CD4-positive, alpha-beta memory T cell (primary cell): ENCODE results near the gene RYR3. TPM values are rescaled to one million over a fixed set of nuclear protein-coding genes. Genes with fewer than 3 reads are reported as not detected.
A peak's percentile ranks its signal among the peaks of the same experiment; 100 is the strongest.

Experiments used
- CTCF ChIA-PET: fragments of 350-600 bp; sonication (Branson Sonifier 250); formaldehyde crosslinking; loops from one replicate; lab custom pipeline; 2021; ENCODE audit warnings: inconsistent platforms; ENCODE audit not compliant: partially characterized antibody; lab: Charles Lee
- POLR2A ChIA-PET: fragments of 350-600 bp; sonication (Branson Sonifier 250); formaldehyde crosslinking; loops from one replicate; lab custom pipeline; 2021; ENCODE audit not compliant: partially characterized antibody; lab: Charles Lee
- DNase-seq, 5 donors: peaks; one replicate each; pipeline versions ENCODE4 v3.0.0 to v3.0.0-alpha.2; 2020 to 2022; ENCODE audit warnings: mixed read lengths in 1 of 5
- H3K27ac ChIP-seq: one replicate; pipeline ENCODE4 v1.7.0; 2013; ENCODE audit warnings: low read depth, low read length
- H3K27me3 ChIP-seq: 2 replicates; pipeline ENCODE4 v1.7.0; 2013; ENCODE audit warnings: mild to moderate bottlenecking, low read length, moderate library complexity; ENCODE audit not compliant: insufficient read depth
- H3K36me3 ChIP-seq: 2 replicates; pipeline ENCODE4 v1.7.0; 2013; ENCODE audit warnings: mild to moderate bottlenecking, low read length, moderate library complexity; ENCODE audit not compliant: insufficient read depth
- H3K4me1 ChIP-seq: 2 replicates; pipeline ENCODE4 v1.7.0; 2013; ENCODE audit warnings: mild to moderate bottlenecking, low read length, moderate library complexity; ENCODE audit not compliant: insufficient read depth
- H3K4me3 ChIP-seq, 2 donors: one replicate each; pipeline ENCODE4 v1.7.0; 2013; ENCODE audit warnings: low read length in 2 of 2, mild to moderate bottlenecking in 1 of 2
- H3K9me3 ChIP-seq, 2 donors: one replicate each; pipeline ENCODE4 v1.7.0; 2013; ENCODE audit warnings: low read length in 2 of 2, control low read depth in 1 of 2; ENCODE audit not compliant: control insufficient read depth in 1 of 2
- H3K27ac Mint-ChIP-seq, 7 donors: one replicate each; pipeline ENCODE4 v1.8.0; 2020 to 2021; ENCODE audit warnings: mixed read lengths in 7 of 7, mild to moderate bottlenecking in 6 of 7, inconsistent platforms in 3 of 7, moderate library complexity in 3 of 7
- H3K27me3 Mint-ChIP-seq, 2 donors: one replicate each; pipeline ENCODE4 v1.8.0; 2020 to 2021; ENCODE audit warnings: mixed read lengths in 2 of 2
- H3K36me3 Mint-ChIP-seq, 2 donors: one replicate each; pipeline ENCODE4 v1.8.0; 2020 to 2021; ENCODE audit warnings: mixed read lengths in 2 of 2, inconsistent platforms in 1 of 2, mild to moderate bottlenecking in 1 of 2
- H3K4me1 Mint-ChIP-seq, 4 donors: one replicate each; pipeline ENCODE4 v1.8.0; 2020 to 2021; ENCODE audit warnings: mixed read lengths in 4 of 4, mild to moderate bottlenecking in 1 of 4
- H3K4me3 Mint-ChIP-seq, 8 donors: one replicate each; pipeline ENCODE4 v1.8.0; 2020 to 2021; ENCODE audit warnings: mixed read lengths in 8 of 8, mild to moderate bottlenecking in 7 of 8, moderate library complexity in 6 of 8, inconsistent platforms in 3 of 8
- H3K9me3 Mint-ChIP-seq, 8 donors: one replicate each; pipeline ENCODE4 v1.8.0; 2020 to 2021; ENCODE audit warnings: mixed read lengths in 8 of 8, mild to moderate bottlenecking in 5 of 8, inconsistent platforms in 3 of 8, moderate library complexity in 1 of 8
- intact Hi-C: fragments of 100-400 bp; cut with micrococcal nuclease; formaldehyde crosslinking; loops from one replicate; pipeline ENCODE4 v1.15.1; 2023
- polyA plus RNA-seq, 2 donors: library from polyadenylated mRNA; unstranded; fragments of 300-500 nt; fragmentation: Illumina TruSeq; gene quantifications; one replicate each; pipeline ENCODE4 v1.2.3, GENCODE V29; 2021
- total RNA-seq, 2 experiments: library from RNA; stranded (reverse); gene quantifications; one replicate each; pipeline ENCODE4 v1.2.3, GENCODE V29; 2021

Gene RYR3
- total and polyA plus RNA-seq, 4 experiments from 2014 or later: 0.11 TPM; not detected in 3

DNA sequence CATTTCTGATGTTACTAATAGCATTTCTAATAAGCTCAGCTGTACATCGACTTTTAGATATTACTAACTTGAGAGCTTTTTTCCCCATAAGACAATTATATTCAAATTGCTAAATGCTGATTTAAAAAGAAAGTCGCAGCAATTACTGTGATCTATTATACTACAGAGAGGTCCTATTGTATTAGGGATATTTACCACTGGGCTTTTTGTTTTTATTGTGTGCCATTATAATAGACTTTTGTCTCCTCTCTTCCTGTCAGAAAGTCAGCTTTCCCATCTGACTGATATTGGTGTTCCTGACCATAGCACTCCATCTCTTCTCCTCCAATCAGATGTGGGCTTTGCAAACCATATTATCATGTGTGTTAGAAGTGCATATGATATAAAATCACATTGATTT is 27.2 kb upstream of the RYR3 start:
- Mint-ChIP-seq H3K27me3 (peaks cover 2 to 3% of the 10 kb centered on the region in 2 donors), H3K9me3 (peaks cover 0 to 3% (median 0%) of the 10 kb centered on the region in 8 donors), H3K36me3 (no peaks in the 10 kb centered on the region), H3K27ac (no peak overlapping the region), H3K4me1 (peaks cover 0 to 4% (median 1%) of the 10 kb centered on the region in 4 donors), H3K4me3 (no peak overlapping the region)
- DNase-seq: no peak
- ChIA-PET CTCF (interaction anchor here (1.1 to 1.5 kb wide), 2 partner anchors 9 to 10 kb away, joined by 4 read pairs; no protein-coding TSS in a partner anchor), POLR2A (no interaction called here)
- intact Hi-C loops: no loop called here
- no peaks in the 10 kb centered on the region for H3K27me3 ChIP-seq
- no peaks in the 10 kb centered on the region for H3K4me1 ChIP-seq
- H3K36me3 ChIP-seq: no peaks in the 10 kb centered on the region
- no peak overlapping the region for H3K4me3 ChIP-seq
- H3K9me3 ChIP-seq: no peaks in the 10 kb centered on the region
- no peak overlapping the region for H3K27ac ChIP-seq

DNA sequence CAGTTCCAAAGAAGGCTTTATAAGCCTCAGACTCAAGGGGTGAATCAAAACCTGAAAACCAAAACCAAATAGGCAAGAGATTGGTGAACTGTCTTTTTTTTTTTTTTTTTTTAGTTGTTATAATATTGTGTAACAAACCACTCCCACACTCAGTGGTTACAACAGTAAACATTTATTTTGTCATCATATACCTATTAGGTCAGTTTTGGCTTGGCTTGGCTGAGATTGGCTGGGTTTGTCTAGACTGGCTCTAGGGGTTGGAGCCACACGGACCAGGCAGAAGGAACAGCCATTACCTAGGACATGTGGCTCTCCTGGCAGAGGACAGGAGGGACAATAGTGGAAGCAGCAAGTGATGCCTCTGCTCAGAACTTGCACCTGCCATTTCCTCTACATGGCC is 26.4 kb upstream of the RYR3 start:
- Mint-ChIP-seq H3K4me3 (no peak overlapping the region), H3K27ac (no peak overlapping the region), H3K9me3 (peaks cover 0 to 3% (median 0%) of the 10 kb centered on the region in 8 donors), H3K36me3 (no peaks in the 10 kb centered on the region), H3K27me3 (peaks cover 2 to 3% of the 10 kb centered on the region in 2 donors), H3K4me1 (peaks cover 0 to 4% (median 1%) of the 10 kb centered on the region in 4 donors)
- H3K4me1 ChIP-seq: no peaks in the 10 kb centered on the region
- no peaks in the 10 kb centered on the region for H3K27me3 ChIP-seq
- no peak overlapping the region for H3K27ac ChIP-seq
- no peak for DNase-seq
- H3K36me3 ChIP-seq: no peaks in the 10 kb centered on the region
- ChIA-PET CTCF (interaction anchor here (1.1 to 1.5 kb wide), 2 partner anchors 8 to 11 kb away, joined by 4 read pairs; no protein-coding TSS in a partner anchor), POLR2A (no interaction called here)
- no peaks in the 10 kb centered on the region for H3K9me3 ChIP-seq
- intact Hi-C loops: no loop called here
- no peak overlapping the region for H3K4me3 ChIP-seq

GRCh38 chr15:33292717-33293307 is 18.0 kb upstream of the RYR3 start:
- peak in 3 of 5 donors; percentile 5 to 13 (median 5) for DNase-seq
- H3K9me3 Mint-ChIP-seq: no peaks in the 10 kb centered on the region
- no peaks in the 10 kb centered on the region for H3K36me3 Mint-ChIP-seq
- Histone ChIP-seq H3K27me3 (no peaks in the 10 kb centered on the region), H3K27ac (no peak overlapping the region), H3K4me3 (no peak overlapping the region), H3K36me3 (no peaks in the 10 kb centered on the region), H3K9me3 (no peaks in the 10 kb centered on the region), H3K4me1 (no peaks in the 10 kb centered on the region)
- H3K27me3 Mint-ChIP-seq: peaks cover 2 to 5% of the 10 kb centered on the region in 2 donors
- H3K27ac Mint-ChIP-seq: peak overlapping the region in 1 of 7 donors; percentile 38
- ChIA-PET POLR2A (no interaction called here), CTCF (interaction anchor here (1.0 to 1.4 kb wide), 4 partner anchors 9 to 408 kb away, joined by 3 to 4 read pairs (median 4); no protein-coding TSS in a partner anchor)
- H3K4me1 Mint-ChIP-seq: no peaks in the 10 kb centered on the region
- no peak overlapping the region for H3K4me3 Mint-ChIP-seq
- intact Hi-C loops: no loop called here

DNA sequence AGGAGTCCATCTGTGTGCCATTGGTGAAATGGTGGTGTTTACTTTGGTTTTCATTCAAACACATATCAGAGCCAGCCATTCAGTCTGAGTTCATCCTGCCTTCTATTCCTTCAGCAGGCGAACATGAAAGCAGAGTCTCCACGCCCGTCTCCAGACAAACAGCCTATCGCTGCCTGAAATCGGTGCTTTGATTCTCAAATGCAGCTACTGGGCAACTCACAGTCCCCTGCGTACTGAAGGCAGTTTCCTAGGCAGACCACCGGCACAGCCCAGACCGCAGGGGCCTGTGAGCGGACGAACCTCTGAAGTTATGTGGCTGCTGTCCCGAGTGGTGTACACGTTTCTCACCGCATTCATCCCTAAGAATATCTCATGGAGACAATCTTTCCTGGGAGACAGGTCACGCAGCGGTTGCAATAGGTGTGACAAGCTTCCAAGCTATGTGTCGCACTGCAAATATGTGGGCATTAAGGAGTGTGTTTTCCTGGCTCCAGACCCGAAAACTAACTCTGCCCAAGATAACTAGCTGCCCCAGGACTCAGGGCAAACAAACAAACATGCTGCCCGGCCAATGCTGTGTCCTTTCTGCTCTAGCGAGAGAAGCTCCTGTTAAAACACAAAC is 16.9 kb upstream of the RYR3 start:
- no peaks in the 10 kb centered on the region for H3K36me3 Mint-ChIP-seq
- POLR2A ChIA-PET: no interaction called here
- intact Hi-C loops: no loop called here
- H3K27ac Mint-ChIP-seq: no peak overlapping the region
- no peaks in the 10 kb centered on the region for H3K4me1 Mint-ChIP-seq
- DNase-seq: no peak
- no peak overlapping the region for H3K4me3 Mint-ChIP-seq
- H3K27me3 Mint-ChIP-seq: peaks cover 2 to 5% of the 10 kb centered on the region in 2 donors
- no peaks in the 10 kb centered on the region for H3K9me3 ChIP-seq
- no peak overlapping the region for H3K27ac ChIP-seq
- no peaks in the 10 kb centered on the region for H3K27me3 ChIP-seq
- H3K36me3 ChIP-seq: no peaks in the 10 kb centered on the region
- no peaks in the 10 kb centered on the region for H3K9me3 Mint-ChIP-seq
- H3K4me3 ChIP-seq: no peak overlapping the region
- no peaks in the 10 kb centered on the region for H3K4me1 ChIP-seq
- CTCF ChIA-PET: interaction anchor here (0.6 to 1.4 kb wide), 2 partner anchors 10 to 12 kb away, joined by 3 to 4 read pairs; no protein-coding TSS in a partner anchor

GRCh38 chr15:33296050-33296449 is 14.7 kb upstream of the RYR3 start:
- no peak for DNase-seq
- ChIA-PET CTCF (no interaction called here), POLR2A (no interaction called here)
- intact Hi-C loops: no loop called here
- no peaks in the 10 kb centered on the region for H3K36me3 ChIP-seq
- Mint-ChIP-seq H3K9me3 (no peaks in the 10 kb centered on the region), H3K27ac (no peak overlapping the region), H3K4me1 (no peaks in the 10 kb centered on the region), H3K36me3 (no peaks in the 10 kb centered on the region), H3K27me3 (peaks cover 2 to 5% of the 10 kb centered on the region in 2 donors), H3K4me3 (no peak overlapping the region)
- no peaks in the 10 kb centered on the region for H3K27me3 ChIP-seq
- H3K27ac ChIP-seq: no peak overlapping the region
- H3K4me3 ChIP-seq: no peak overlapping the region
- no peaks in the 10 kb centered on the region for H3K4me1 ChIP-seq
- H3K9me3 ChIP-seq: no peaks in the 10 kb centered on the region

- Histone ChIP-seq H3K9me3 (no peaks in the 10 kb centered on the region), H3K4me3 (no peak overlapping the region), H3K36me3 (no peaks in the 10 kb centered on the region), H3K27ac (no peak overlapping the region), H3K4me1 (no peaks in the 10 kb centered on the region), H3K27me3 (no peaks in the 10 kb centered on the region)
- no peaks in the 10 kb centered on the region for H3K36me3 Mint-ChIP-seq
- intact Hi-C loops: no loop called here
- no peaks in the 10 kb centered on the region for H3K4me1 Mint-ChIP-seq
- peaks cover 2 to 5% of the 10 kb centered on the region in 2 donors for H3K27me3 Mint-ChIP-seq
- CTCF ChIA-PET: no interaction called here
- POLR2A ChIA-PET: no interaction called here
- no peak overlapping the region for H3K4me3 Mint-ChIP-seq
- DNase-seq: no peak
- H3K9me3 Mint-ChIP-seq: no peaks in the 10 kb centered on the region
- H3K27ac Mint-ChIP-seq: no peak overlapping the region
These were observed 13.9 kb upstream of the RYR3 start for GRCh38 chr15:33296856-33297255.

GRCh38 chr15:33298631-33299030 is 12.1 kb upstream of the RYR3 start:
- ChIA-PET POLR2A (no interaction called here), CTCF (no interaction called here)
- intact Hi-C loops: no loop called here
- H3K4me1 Mint-ChIP-seq: no peaks in the 10 kb centered on the region
- no peak overlapping the region for H3K4me3 Mint-ChIP-seq
- no peaks in the 10 kb centered on the region for H3K36me3 ChIP-seq
- no peaks in the 10 kb centered on the region for H3K36me3 Mint-ChIP-seq
- no peak overlapping the region for H3K27ac Mint-ChIP-seq
- DNase-seq: no peak
- no peaks in the 10 kb centered on the region for H3K27me3 ChIP-seq
- H3K27me3 Mint-ChIP-seq: peaks cover 0 to 1% of the 10 kb centered on the region in 2 donors
- no peaks in the 10 kb centered on the region for H3K9me3 ChIP-seq
- H3K27ac ChIP-seq: no peak overlapping the region
- no peaks in the 10 kb centered on the region for H3K4me1 ChIP-seq
- peaks cover 0 to 4% (median 0%) of the 10 kb centered on the region in 8 donors for H3K9me3 Mint-ChIP-seq
- no peak overlapping the region for H3K4me3 ChIP-seq
